A549 (cell line): ENCODE measurements around the gene AMACR.

Experiments used
- CBX8 ChIP-seq: fragments of 200-600 bp; sonication (generic); IDR thresholded peaks from 2 replicates; pipeline ENCODE4 v1.6.1; 2016
- CTCF ChIP-seq: fragments of >200 bp; sonication (Bioruptor Twin); formaldehyde crosslinking; IDR thresholded peaks from 3 replicates; pipeline ENCODE4 v1.5.1; 2016
- E2F6 ChIP-seq: IDR thresholded peaks from 2 replicates; pipeline ENCODE4 v1.6.1; 2012; ENCODE audit warnings: low read depth, borderline replicate concordance
- POLR2AphosphoS2 ChIP-seq: conservative IDR thresholded peaks from 2 replicates; pipeline ENCODE4 v1.6.1; 2012; ENCODE audit warnings: low read length, improper control_type of control experiment, inconsistent platforms
- RCOR1 ChIP-seq: fragments of 150-350 bp; IDR thresholded peaks from 2 replicates; pipeline ENCODE4 v1.6.1; 2014; ENCODE audit warnings: antibody characterized with exemption, low read length, low read depth

GRCh38 chr5:34030048-34030447 is 22.2 kb upstream of the AMACR start:
- TF ChIP-seq CTCF (no peak), CBX8 (no peak), RCOR1 (no peak), E2F6 (no peak), POLR2AphosphoS2 (no peak)
